ENCODE results near the gene ZCCHC7. TPM values are rescaled to one million over a fixed set of nuclear protein-coding genes. Genes with fewer than 3 reads are reported as not detected.

Gene ZCCHC7
- total RNA-seq, 4 donors from 2014 or later, result 4.8 to 11.2 (median 6.9) TPM

DNA sequence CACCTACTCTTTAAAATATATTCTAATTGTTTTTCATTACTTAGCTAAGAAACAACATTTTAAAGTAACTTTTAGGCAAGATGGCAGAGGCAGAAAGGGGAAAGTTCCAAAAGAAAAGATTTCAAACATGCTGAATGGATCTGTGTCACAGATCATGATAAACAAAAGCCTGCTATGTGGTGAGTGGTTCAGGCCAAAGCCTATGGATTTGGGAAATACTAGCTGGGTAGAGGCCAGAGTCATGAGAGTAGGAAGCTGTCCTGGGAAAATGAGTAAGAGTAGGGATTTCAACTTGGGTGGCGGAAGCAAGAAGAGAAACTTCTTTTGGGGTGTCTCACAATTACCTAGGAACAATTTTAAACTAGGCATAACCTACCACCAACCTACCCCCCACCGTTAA lies 233.4 kb downstream of the ZCCHC7 start:
- H3K9me3 ChIP-seq, result no peaks in the 10 kb centered on the region
- ATAC-seq (no peak), DNase-seq (no peak)
- intact Hi-C loops (cut with DNase I; ENCODE audit: low total_unique reads), result no loop called here
- TF ChIP-seq CTCF (IDR thresholded peaks at IDR 0.05 in 4 of 5, conservative IDR thresholded peaks at IDR 0.05 in 1 of 5) (no peak), POLR2A (IDR thresholded peaks at IDR 0.05) (no peak)
- in situ Hi-C loops (cut with MboI; ENCODE audit: low sequenced_read_pairs in 4 of 4), result loop anchor here in 1 of 4 donors (25.0 kb wide), 1 partner anchor 466 kb away; no protein-coding TSS in a partner anchor
- no peak overlapping the region for H3K4me3 ChIP-seq
- no peak overlapping the region for H3K27ac ChIP-seq
- H3K36me3 ChIP-seq, result peaks cover 0 to 6% of the 10 kb centered on the region in 2 donors
- H3K27me3 ChIP-seq, result no peaks in the 10 kb centered on the region
- H3K4me1 ChIP-seq, result no peaks in the 10 kb centered on the region

GRCh38 chr9:37362430-37362829 lies 242.1 kb downstream of the ZCCHC7 start:
- Histone ChIP-seq H3K36me3 (peaks cover 0 to 4% of the 10 kb centered on the region in 2 donors), H3K27me3 (no peaks in the 10 kb centered on the region), H3K27ac (no peak overlapping the region), H3K4me1 (no peaks in the 10 kb centered on the region), H3K4me3 (no peak overlapping the region), H3K9me3 (no peaks in the 10 kb centered on the region)
- intact Hi-C loops (cut with DNase I; ENCODE audit: low total_unique reads), result no loop called here
- DNase-seq (no peak), ATAC-seq (no peak)
- TF ChIP-seq CTCF (IDR thresholded peaks at IDR 0.05 in 4 of 5, conservative IDR thresholded peaks at IDR 0.05 in 1 of 5) (no peak), POLR2A (IDR thresholded peaks at IDR 0.05) (no peak)
- in situ Hi-C loops (cut with MboI; ENCODE audit: low sequenced_read_pairs in 4 of 4), result loop anchor here in 1 of 4 donors (25.0 kb wide), 1 partner anchor 475 kb away; no protein-coding TSS in a partner anchor

- Histone ChIP-seq H3K4me3 (no peak overlapping the region), H3K36me3 (peaks cover 0 to 4% of the 10 kb centered on the region in 2 donors), H3K9me3 (no peaks in the 10 kb centered on the region), H3K27ac (no peak overlapping the region), H3K4me1 (no peaks in the 10 kb centered on the region), H3K27me3 (no peaks in the 10 kb centered on the region)
- ATAC-seq (no peak), DNase-seq (no peak)
- in situ Hi-C loops (cut with MboI; ENCODE audit: low sequenced_read_pairs in 4 of 4), result loop anchor here in 1 of 4 donors (25.0 kb wide), 1 partner anchor 476 kb away; no protein-coding TSS in a partner anchor
- intact Hi-C loops (cut with DNase I; ENCODE audit: low total_unique reads), result no loop called here
- no peak for TF ChIP-seq CTCF (IDR thresholded peaks at IDR 0.05 in 4 of 5, conservative IDR thresholded peaks at IDR 0.05 in 1 of 5)
- no peak for TF ChIP-seq POLR2A (IDR thresholded peaks at IDR 0.05)
These were observed 242.8 kb downstream of the ZCCHC7 start for GRCh38 chr9:37363124-37363523.

DNA sequence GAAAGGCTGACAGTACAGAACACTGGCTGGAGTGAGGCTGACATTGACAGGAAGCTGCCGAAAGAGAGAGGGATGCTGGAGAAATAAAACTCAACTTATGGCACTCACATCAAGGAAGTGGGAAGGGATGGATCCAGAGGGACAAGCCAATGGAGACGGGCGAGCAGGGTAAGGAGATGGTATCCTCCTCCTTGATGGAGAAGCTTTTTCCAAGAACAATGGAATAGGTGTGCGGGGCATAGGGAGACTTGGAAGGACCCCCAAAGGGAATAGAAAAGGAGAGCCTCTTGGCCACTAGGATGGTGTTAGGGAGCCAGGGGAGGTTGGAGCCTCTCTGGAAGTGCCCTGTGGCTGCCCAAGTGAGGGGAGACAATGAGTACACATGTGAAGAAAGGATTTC lies 243.8 kb downstream of the ZCCHC7 start:
- intact Hi-C loops (cut with DNase I; ENCODE audit: low total_unique reads), result no loop called here
- H3K27ac ChIP-seq, result no peak overlapping the region
- H3K36me3 ChIP-seq, result peaks cover 0 to under 1% of the 10 kb centered on the region in 2 donors
- H3K9me3 ChIP-seq, result no peaks in the 10 kb centered on the region
- no peaks in the 10 kb centered on the region for H3K27me3 ChIP-seq
- ATAC-seq (no peak), DNase-seq (no peak)
- in situ Hi-C loops (cut with MboI; ENCODE audit: low sequenced_read_pairs in 4 of 4), result loop anchor here in 1 of 4 donors (25.0 kb wide), 1 partner anchor 477 kb away; no protein-coding TSS in a partner anchor
- TF ChIP-seq CTCF (IDR thresholded peaks at IDR 0.05 in 4 of 5, conservative IDR thresholded peaks at IDR 0.05 in 1 of 5) (no peak), POLR2A (IDR thresholded peaks at IDR 0.05) (no peak)
- H3K4me1 ChIP-seq, result no peaks in the 10 kb centered on the region
- no peak overlapping the region for H3K4me3 ChIP-seq

Measured in gastrocnemius medialis (tissue), 4 donors.